ENCODE results near the gene HMG20A.

GRCh38 chr15:77436822-77437221, 16.1 kb downstream of the HMG20A start:
- TF ChIP-seq POLR2A (IDR thresholded peaks at IDR 0.05): no peak
- TF ChIP-seq, protein P1, sequence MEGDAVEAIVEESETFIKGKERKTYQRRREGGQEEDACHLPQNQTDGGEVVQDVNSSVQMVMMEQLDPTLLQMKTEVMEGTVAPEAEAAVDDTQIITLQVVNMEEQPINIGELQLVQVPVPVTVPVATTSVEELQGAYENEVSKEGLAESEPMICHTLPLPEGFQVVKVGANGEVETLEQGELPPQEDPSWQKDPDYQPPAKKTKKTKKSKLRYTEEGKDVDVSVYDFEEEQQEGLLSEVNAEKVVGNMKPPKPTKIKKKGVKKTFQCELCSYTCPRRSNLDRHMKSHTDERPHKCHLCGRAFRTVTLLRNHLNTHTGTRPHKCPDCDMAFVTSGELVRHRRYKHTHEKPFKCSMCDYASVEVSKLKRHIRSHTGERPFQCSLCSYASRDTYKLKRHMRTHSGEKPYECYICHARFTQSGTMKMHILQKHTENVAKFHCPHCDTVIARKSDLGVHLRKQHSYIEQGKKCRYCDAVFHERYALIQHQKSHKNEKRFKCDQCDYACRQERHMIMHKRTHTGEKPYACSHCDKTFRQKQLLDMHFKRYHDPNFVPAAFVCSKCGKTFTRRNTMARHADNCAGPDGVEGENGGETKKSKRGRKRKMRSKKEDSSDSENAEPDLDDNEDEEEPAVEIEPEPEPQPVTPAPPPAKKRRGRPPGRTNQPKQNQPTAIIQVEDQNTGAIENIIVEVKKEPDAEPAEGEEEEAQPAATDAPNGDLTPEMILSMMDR (IDR thresholded peaks at IDR 0.05): no peak
